ENCODE results near the gene SLU7. TPM values are rescaled to one million over a fixed set of nuclear protein-coding genes. Genes with fewer than 3 reads are reported as not detected.
A peak's percentile ranks its signal among the peaks of the same experiment; 100 is the strongest.

SLU7 gene
- total and polyA plus RNA-seq, 3 experiments from 2014 or later, result 48.3 to 94.1 (median 55.7) TPM

DNA sequence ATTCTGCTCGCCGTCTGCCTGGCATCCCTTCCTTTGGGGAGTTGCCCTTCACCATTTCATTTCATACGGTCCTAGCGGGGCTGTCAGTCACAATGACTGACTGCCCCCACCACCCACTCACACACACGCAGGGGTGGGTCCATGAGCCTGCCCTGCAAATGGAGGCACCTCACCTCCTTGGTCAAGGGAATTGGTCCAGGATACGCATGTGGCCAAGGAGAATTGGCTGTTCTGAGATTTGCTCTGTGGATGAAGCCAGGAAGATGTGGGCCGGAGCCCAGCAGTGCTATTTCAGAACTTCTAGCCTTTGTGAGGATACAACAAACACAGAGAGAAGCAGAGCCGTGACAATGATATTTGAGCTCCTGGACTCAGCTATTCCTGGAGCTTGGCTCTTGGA lies 65.5 kb downstream of the SLU7 start:
- Histone ChIP-seq H3K9me3 (ENCODE audit: low read length) (no peaks in the 10 kb centered on the region), H3K27me3 (ENCODE audit: insufficient read depth, low read length, poor library complexity, severe bottlenecking) (no peaks in the 10 kb centered on the region), H3K4me3 (ENCODE audit: low read length) (no peak overlapping the region), H3K4me1 (ENCODE audit: insufficient read depth, low read length) (no peaks in the 10 kb centered on the region), H3K27ac (ENCODE audit: low read depth, low read length) (no peak overlapping the region), H3K36me3 (ENCODE audit: insufficient read depth, low read length) (no peaks in the 10 kb centered on the region)
- peaks cover 3% of the 10 kb centered on the region in 2 donors for H3K27me3 Mint-ChIP-seq
- ChIA-PET POLR2A (no interaction called here), CTCF (interaction anchor here (0.6 to 1.2 kb wide), 2 partner anchors 8 to 11 kb away, joined by 3 read pairs; no protein-coding TSS in a partner anchor)
- H3K36me3 Mint-ChIP-seq, result no peaks in the 10 kb centered on the region
- H3K9me3 Mint-ChIP-seq, result no peaks in the 10 kb centered on the region
- H3K4me1 Mint-ChIP-seq, result no peaks in the 10 kb centered on the region
- DNase-seq, result no peak
- H3K27ac Mint-ChIP-seq, result peak overlapping the region in 1 of 8 donors; percentile 35
- no peak overlapping the region for H3K4me3 Mint-ChIP-seq

DNA sequence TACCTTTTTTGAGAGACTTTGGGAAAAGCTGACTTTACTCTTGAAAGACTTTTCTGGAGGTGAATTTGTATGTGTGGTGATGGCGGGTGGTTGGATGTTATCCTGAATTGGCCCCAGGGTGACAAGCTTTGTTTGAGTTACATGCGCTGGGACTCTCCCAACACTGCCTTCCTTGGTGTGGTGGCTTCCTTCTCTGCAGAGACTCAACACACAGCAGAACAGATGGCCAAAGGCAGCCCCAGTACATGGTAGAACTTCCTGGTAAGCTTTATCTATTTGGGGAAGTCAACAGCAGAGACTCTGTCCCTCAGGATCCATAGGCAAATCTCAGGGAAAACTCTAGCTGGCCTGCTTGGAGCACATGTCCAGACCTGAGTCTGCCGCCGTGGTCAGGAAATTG lies 66.6 kb downstream of the SLU7 start:
- Mint-ChIP-seq H3K27ac (no peak overlapping the region), H3K9me3 (no peaks in the 10 kb centered on the region), H3K27me3 (peaks cover under 1 to 3% of the 10 kb centered on the region in 2 donors), H3K4me1 (no peaks in the 10 kb centered on the region), H3K36me3 (no peaks in the 10 kb centered on the region), H3K4me3 (no peak overlapping the region)
- ChIA-PET CTCF (no interaction called here), POLR2A (no interaction called here)
- H3K27me3 ChIP-seq (ENCODE audit: insufficient read depth, low read length, poor library complexity, severe bottlenecking), result no peaks in the 10 kb centered on the region
- no peaks in the 10 kb centered on the region for H3K36me3 ChIP-seq (ENCODE audit: insufficient read depth, low read length)
- H3K4me1 ChIP-seq (ENCODE audit: insufficient read depth, low read length), result no peaks in the 10 kb centered on the region
- H3K9me3 ChIP-seq (ENCODE audit: low read length), result no peaks in the 10 kb centered on the region
- H3K27ac ChIP-seq (ENCODE audit: low read depth, low read length), result no peak overlapping the region
- H3K4me3 ChIP-seq (ENCODE audit: low read length), result no peak overlapping the region
- no peak for DNase-seq

Other genes starting within 250 kb of the SLU7 start
- gene FABP6, start 189.6 kb downstream of the SLU7 start, total RNA-seq, result not detected
- gene FABP6, start 189.6 kb downstream of the SLU7 start, polyA plus RNA-seq, result not detected
- not detected for gene CCNJL, start 106.5 kb downstream of the SLU7 start, total RNA-seq
- gene CCNJL, start 106.5 kb downstream of the SLU7 start, polyA plus RNA-seq, result not detected
- not detected for gene C1QTNF2, start 48.5 kb downstream of the SLU7 start, total RNA-seq
- gene C1QTNF2, start 48.5 kb downstream of the SLU7 start, polyA plus RNA-seq, result not detected
- gene FAM200C, start 19.0 kb downstream of the SLU7 start, total RNA-seq, result 1 to 10 TPM; 1.0 to 1.2 TPM
- 0.12 TPM for gene FAM200C, start 19.0 kb downstream of the SLU7 start, polyA plus RNA-seq
- gene PTTG1, start 2.8 kb upstream of the SLU7 start, total RNA-seq, result 10 to 100 TPM; 79.8 to 82.2 TPM
- gene PTTG1, start 2.8 kb upstream of the SLU7 start, polyA plus RNA-seq, result 40.2 TPM